ENCODE data around the gene SLC25A24. TPM values are rescaled to one million over a fixed set of nuclear protein-coding genes. Genes with fewer than 3 reads are reported as not detected.
"Not testable (repeated sequence)": the region's sequence is repeated elsewhere in the genome, so short reads cannot be mapped to it uniquely, and the experiment has no call there.

Gene SLC25A24
- total and polyA plus RNA-seq, 9 donors, result 13.9 to 32.7 (median 27.6) TPM

GRCh38 chr1:108217007-108217406 lies 16.9 kb upstream of the SLC25A24 start:
- 52 to 74% (median 68%) methylated on average over 2 of the region's 2 CpGs for WGBS, 3 donors
- H3K27me3 ChIP-seq; H3K27ac ChIP-seq; H3K9me3 ChIP-seq; H3K4me3 ChIP-seq; intact Hi-C loops (cut with DNase I); H3K4me1 ChIP-seq (ENCODE audit: insufficient read depth); H3K36me3 ChIP-seq; DNase-seq: not testable (repeated sequence)

DNA sequence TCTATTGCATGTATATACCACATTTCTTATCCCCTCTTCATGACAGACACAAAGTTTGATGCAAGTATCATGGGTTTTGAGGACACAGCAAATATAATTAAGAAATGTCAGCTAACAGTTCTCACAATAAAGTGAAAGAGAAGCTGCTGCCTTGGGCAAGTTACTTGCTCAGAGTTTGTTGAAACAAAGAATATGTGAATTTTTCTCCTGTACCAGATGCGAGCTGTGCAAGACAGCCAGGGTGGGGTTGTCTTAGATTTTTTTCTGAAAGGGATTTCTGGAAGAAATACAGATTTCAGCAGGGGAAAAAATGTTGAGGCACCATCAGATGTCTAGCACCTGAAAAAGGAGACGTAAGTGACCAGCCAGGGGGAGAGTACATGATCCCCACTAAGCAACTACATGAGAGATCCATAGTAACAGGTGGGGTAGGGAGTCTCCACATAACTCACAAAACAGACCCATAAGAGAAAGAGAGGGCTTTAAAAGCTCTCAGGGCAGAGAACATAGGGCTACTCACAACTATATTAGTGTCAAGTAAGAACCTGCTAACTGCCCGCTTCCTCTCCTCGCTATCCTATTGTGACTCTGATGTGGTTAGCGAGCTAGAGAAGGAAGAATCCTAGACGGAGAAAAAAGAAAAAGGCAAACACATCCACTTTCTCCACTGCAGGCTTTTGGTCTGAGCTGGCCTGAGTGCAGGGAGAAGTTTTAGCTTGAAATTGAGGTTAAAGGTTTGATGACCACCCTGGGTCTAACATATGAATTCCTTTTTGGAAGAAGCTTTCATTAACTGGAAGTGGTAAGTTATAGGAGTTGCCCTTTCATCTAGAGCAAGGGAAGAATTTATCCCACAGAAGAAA lies 16.1 kb upstream of the SLC25A24 start:
- H3K36me3 ChIP-seq; H3K4me1 ChIP-seq (ENCODE audit: insufficient read depth); H3K27ac ChIP-seq; DNase-seq; intact Hi-C loops (cut with DNase I); H3K9me3 ChIP-seq; H3K27me3 ChIP-seq; H3K4me3 ChIP-seq: not testable (repeated sequence)
- WGBS, 3 donors, result 74 to 79% (median 77%) methylated on average over 6 of the region's 6 CpGs

- DNase-seq; intact Hi-C loops (cut with DNase I); H3K4me1 ChIP-seq (ENCODE audit: insufficient read depth); H3K9me3 ChIP-seq; H3K36me3 ChIP-seq; H3K27me3 ChIP-seq; H3K4me3 ChIP-seq; H3K27ac ChIP-seq: not testable (repeated sequence)
- 9 to 26% (median 16%) methylated on average over 4 to 5 of the region's 5 CpGs for WGBS, 3 donors
Measured at GRCh38 chr1:108214641-108215465, 14.7 kb upstream of the SLC25A24 start.

GRCh38 chr1:108211014-108211413 lies 10.9 kb upstream of the SLC25A24 start:
- no peaks in the 10 kb centered on the region for H3K36me3 ChIP-seq
- intact Hi-C loops (cut with DNase I), result no loop called here
- H3K27me3 ChIP-seq, result no peaks in the 10 kb centered on the region
- no peaks in the 10 kb centered on the region for H3K9me3 ChIP-seq
- TF ChIP-seq POLR2A (IDR thresholded peaks at IDR 0.05), result no peak
- TF ChIP-seq EP300 (IDR thresholded peaks at IDR 0.05), result no peak
- TF ChIP-seq, protein P1, sequence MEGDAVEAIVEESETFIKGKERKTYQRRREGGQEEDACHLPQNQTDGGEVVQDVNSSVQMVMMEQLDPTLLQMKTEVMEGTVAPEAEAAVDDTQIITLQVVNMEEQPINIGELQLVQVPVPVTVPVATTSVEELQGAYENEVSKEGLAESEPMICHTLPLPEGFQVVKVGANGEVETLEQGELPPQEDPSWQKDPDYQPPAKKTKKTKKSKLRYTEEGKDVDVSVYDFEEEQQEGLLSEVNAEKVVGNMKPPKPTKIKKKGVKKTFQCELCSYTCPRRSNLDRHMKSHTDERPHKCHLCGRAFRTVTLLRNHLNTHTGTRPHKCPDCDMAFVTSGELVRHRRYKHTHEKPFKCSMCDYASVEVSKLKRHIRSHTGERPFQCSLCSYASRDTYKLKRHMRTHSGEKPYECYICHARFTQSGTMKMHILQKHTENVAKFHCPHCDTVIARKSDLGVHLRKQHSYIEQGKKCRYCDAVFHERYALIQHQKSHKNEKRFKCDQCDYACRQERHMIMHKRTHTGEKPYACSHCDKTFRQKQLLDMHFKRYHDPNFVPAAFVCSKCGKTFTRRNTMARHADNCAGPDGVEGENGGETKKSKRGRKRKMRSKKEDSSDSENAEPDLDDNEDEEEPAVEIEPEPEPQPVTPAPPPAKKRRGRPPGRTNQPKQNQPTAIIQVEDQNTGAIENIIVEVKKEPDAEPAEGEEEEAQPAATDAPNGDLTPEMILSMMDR (IDR thresholded peaks at IDR 0.05), result no peak
- no peaks in the 10 kb centered on the region for H3K4me1 ChIP-seq (ENCODE audit: insufficient read depth)
- 83 to 93% (median 87%) methylated on average over 1 of the region's 1 CpG for WGBS, 3 donors
- DNase-seq, result no peak
- H3K27ac ChIP-seq, result no peak overlapping the region
- no peak overlapping the region for H3K4me3 ChIP-seq

DNA sequence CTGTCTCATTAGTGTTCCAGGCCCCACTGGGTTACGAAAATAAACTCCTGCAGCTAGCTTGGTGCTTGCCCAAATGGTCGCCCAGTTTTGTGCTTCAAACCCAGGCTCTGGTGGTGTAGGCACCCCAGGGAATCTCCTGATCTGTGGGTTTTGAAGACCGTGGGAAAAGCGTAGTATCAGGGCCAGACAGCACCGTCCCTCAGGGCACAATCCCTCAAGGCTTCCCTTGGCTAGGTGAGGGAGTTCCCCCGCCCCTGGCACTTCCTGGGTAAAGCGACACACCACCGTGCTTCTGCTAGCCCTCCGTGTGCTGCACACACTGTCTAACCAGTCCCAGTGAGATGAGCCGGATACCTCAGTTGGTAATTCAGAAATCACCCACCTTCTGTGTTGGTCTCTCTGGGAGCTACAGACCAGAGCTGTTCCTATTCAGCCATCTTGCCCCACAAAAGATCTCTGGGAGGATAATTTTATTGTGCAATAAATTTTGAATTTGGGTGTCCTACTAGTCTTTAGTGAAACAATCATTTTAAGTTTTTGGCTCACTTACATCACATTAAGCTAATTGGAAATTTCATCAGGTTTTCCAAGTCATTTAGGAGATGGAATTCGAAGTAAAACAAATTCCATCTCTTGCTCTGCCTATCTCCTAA lies 9.4 kb upstream of the SLC25A24 start:
- no peaks in the 10 kb centered on the region for H3K27me3 ChIP-seq
- no peaks in the 10 kb centered on the region for H3K9me3 ChIP-seq
- DNase-seq, result no peak
- no peak for TF ChIP-seq POLR2A (IDR thresholded peaks at IDR 0.05)
- TF ChIP-seq, protein P1 (IDR thresholded peaks at IDR 0.05), result no peak
- TF ChIP-seq EP300 (IDR thresholded peaks at IDR 0.05), result no peak
- intact Hi-C loops (cut with DNase I), result no loop called here
- no peaks in the 10 kb centered on the region for H3K4me1 ChIP-seq (ENCODE audit: insufficient read depth)
- H3K27ac ChIP-seq, result no peak overlapping the region
- no peak overlapping the region for H3K4me3 ChIP-seq
- 67 to 84% (median 74%) methylated on average over 11 of the region's 11 CpGs for WGBS, 3 donors
- no peaks in the 10 kb centered on the region for H3K36me3 ChIP-seq

Measured in ovary (tissue), 9 donors.